Lung microvascular endothelial cell (primary cell): ENCODE measurements around the gene TBC1D9. TPM values are rescaled to one million over a fixed set of nuclear protein-coding genes. Genes with fewer than 3 reads are reported as not detected.

Source experiments
- total RNA-seq: library from RNA; depleted of rRNA; stranded (reverse); fragments of >200 nt; gene quantifications from 2 replicates; pipeline ENCODE4 v1.2.1, GENCODE V29; 2014

The TBC1D9 gene
- total RNA-seq, 1 donor from 2014 or later, result 66.7 TPM

Other genes with a start within 250 kb of the TBC1D9 start
- 10.7 and 11.7 TPM in 2 replicates for gene ELMOD2, start 232.2 kb downstream of the TBC1D9 start, total RNA-seq
- gene UCP1, start 187.4 kb downstream of the TBC1D9 start, total RNA-seq, result not detected in 2 replicates